Breast epithelium (tissue), 3 donors: ENCODE measurements around the gene ARL5B.

Source experiments
- POLR2A ChIP-seq: fragments of 450-650 bp; IDR thresholded peaks from one replicate; pipeline ENCODE4 v1.6.1; 2016; ENCODE audit warnings: antibody characterized with exemption, mild to moderate bottlenecking, moderate library complexity
- POLR2AphosphoS5 ChIP-seq, 3 donors: sonication (generic); formaldehyde crosslinking; IDR thresholded peaks; one replicate each; pipeline ENCODE4 v1.6.1; 2017; ENCODE audit warnings: antibody characterized with exemption in 3 of 3
- TF ChIP-seq, protein P1 (sequence below), 3 donors: fragments of 450-650 bp; IDR thresholded peaks; one replicate each; pipeline ENCODE4 v1.5.1; 2016 to 2017; ENCODE audit warnings: antibody characterized with exemption in 3 of 3, mild to moderate bottlenecking in 3 of 3, moderate library complexity in 3 of 3

DNA sequence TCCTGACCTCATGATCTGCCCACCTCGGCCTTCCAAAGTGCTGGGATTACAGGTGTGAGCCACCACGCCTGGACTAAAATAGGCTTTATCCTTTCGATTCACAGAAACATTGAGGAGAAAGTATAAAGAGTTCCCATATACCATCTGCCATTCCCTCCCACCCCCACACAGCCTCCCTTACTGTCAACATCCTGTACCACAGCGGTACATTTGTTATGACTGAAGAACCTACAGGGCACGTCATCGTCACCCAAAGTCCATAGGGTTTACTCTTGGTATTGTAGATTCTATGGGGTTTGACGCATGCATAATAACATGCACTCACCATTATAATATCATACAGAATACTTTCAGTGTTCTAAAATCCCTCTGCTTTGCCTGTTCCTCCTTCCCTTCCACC lies 28.0 kb downstream of the ARL5B start:
- TF ChIP-seq, protein P1, sequence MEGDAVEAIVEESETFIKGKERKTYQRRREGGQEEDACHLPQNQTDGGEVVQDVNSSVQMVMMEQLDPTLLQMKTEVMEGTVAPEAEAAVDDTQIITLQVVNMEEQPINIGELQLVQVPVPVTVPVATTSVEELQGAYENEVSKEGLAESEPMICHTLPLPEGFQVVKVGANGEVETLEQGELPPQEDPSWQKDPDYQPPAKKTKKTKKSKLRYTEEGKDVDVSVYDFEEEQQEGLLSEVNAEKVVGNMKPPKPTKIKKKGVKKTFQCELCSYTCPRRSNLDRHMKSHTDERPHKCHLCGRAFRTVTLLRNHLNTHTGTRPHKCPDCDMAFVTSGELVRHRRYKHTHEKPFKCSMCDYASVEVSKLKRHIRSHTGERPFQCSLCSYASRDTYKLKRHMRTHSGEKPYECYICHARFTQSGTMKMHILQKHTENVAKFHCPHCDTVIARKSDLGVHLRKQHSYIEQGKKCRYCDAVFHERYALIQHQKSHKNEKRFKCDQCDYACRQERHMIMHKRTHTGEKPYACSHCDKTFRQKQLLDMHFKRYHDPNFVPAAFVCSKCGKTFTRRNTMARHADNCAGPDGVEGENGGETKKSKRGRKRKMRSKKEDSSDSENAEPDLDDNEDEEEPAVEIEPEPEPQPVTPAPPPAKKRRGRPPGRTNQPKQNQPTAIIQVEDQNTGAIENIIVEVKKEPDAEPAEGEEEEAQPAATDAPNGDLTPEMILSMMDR (IDR thresholded peaks at IDR 0.05) = no peak
- no peak for TF ChIP-seq POLR2A
- TF ChIP-seq POLR2AphosphoS5 (IDR thresholded peaks at IDR 0.05) = no peak
